ENCODE data around the gene LDB1. TPM values are rescaled to one million over a fixed set of nuclear protein-coding genes. Genes with fewer than 3 reads are reported as not detected.

The LDB1 gene, protein sequence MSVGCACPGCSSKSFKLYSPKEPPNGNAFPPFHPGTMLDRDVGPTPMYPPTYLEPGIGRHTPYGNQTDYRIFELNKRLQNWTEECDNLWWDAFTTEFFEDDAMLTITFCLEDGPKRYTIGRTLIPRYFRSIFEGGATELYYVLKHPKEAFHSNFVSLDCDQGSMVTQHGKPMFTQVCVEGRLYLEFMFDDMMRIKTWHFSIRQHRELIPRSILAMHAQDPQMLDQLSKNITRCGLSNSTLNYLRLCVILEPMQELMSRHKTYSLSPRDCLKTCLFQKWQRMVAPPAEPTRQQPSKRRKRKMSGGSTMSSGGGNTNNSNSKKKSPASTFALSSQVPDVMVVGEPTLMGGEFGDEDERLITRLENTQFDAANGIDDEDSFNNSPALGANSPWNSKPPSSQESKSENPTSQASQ
- total RNA-seq = 33.8 and 58.6 TPM in 2 replicates

DNA sequence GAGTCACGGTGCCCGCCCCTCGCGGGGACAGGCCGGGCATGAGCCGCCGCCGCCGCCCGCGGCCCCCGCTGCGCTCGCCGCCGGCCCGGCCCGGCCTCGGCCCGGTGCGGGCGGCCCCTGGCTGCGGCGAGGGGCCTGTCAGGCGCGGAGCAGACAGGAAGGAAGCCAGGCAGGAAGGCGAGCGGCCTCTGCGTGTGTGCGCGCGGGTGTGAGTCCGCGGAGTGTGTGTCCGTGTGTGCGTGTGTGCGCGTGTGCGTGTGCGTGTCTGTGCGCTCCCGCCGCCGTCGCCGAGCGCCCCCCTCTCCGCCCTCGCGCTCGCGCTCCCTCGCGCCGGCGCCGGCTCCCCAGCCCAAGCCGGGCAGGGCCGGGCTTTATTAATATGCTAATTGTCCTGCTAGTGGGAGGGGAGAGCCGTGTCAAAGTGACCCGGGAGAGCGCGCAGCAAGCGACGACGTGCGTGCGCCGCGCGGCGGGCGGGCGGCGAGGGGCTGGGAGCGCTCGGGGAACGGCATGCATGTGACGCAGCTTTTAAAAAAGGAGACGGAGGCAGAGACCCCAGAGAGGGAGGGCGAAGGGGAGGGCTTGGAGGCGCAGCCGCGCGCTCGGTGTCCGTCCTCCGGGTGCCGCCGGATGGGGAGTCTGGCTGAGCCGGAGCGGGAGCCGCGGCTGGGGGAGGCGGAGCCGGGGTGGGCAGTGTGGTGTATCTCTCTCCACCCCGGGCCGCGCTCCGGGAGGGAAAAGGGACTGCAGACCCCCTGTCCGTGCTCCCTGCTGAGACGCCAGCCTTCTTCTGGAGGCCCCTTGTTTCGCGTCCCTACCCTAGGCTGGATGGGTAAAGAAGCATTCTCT is at the start of gene LDB1:
Gene LDB1 (minus strand): TSS at position 227 of the 849 bp plus-strand sequence. CDS start 258 bp downstream, outside the sequence.

GRCh38 chr10:102151774-102152544 is 31.8 kb upstream of the LDB1 start, which contains the start of gene NOLC1:
TSS of gene NOLC1 (plus strand) at chr10:102152389. CDS start at chr10:102152411, 22 bp downstream.

GRCh38 chr10:102132563-102133372 is 12.6 kb upstream of the LDB1 start, which contains the start of gene PPRC1:
TSS of gene PPRC1 (plus strand) at chr10:102133040. CDS start at chr10:102133069, 29 bp downstream.

DNA sequence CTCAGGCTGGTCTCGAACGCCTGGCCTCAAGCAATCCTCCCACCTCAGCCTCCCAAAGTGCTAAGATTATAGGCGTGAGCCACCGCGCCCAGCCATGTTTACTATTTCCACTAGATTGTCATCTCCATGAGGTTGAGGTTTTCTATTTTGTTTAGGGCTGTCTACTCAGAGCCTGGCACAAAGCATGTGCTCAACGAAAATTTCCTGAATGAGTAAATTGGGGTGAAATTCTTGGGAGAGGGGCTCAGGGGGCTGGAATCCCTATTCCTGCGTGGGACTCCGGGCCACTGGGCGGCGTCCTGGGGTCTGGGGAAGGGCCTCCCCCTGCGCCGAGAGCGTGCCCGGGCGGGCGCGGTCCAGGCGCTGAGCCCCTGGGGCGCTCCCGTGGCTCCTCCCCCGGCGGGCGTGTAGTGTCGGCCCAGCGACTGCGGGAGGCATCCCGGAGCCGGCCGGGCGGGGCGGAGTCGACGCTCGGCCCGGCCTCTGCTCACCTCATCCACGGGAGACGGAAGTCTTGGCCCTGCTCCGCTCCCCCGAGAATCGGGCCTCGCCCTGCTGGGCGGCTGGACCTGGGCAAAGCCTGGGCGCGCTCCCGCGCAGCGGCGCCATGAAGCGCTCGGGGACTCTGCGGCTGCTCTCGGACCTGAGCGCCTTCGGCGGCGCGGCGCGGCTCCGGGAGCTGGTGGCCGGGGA is 55.2 kb downstream of the LDB1 start, which contains the start of gene HPS6:
Gene HPS6 (plus strand): TSS at position 482 of the 693 bp plus-strand sequence. CDS start 126 bp downstream, at position 608.

Other genes with a start within 250 kb of the LDB1 start
- gene ARMH3, start 64.2 kb downstream of the LDB1 start, total RNA-seq = 5.3 and 11.1 TPM in 2 replicates
- 29.5 and 30.6 TPM in 2 replicates for gene HPS6, start 55.0 kb downstream of the LDB1 start, total RNA-seq
- gene PPRC1, start 12.7 kb upstream of the LDB1 start, total RNA-seq = 6.5 and 19.6 TPM in 2 replicates
- gene NOLC1, start 32.0 kb upstream of the LDB1 start, total RNA-seq = 16.8 and 35.6 TPM in 2 replicates
- not detected in 2 replicates for gene ELOVL3, start 105.9 kb upstream of the LDB1 start, total RNA-seq
- not detected in 2 replicates for gene PITX3, start 121.1 kb upstream of the LDB1 start, total RNA-seq
- 12.6 and 31.8 TPM in 2 replicates for gene GBF1, start 125.2 kb upstream of the LDB1 start, total RNA-seq

Data from bladder microvascular endothelial cell (primary cell).